Epithelial cell of proximal tubule (primary cell): ENCODE measurements around the gene CSRNP2. TPM values are rescaled to one million over a fixed set of nuclear protein-coding genes. Genes with fewer than 3 reads are reported as not detected.

Experiments used
- DNase-seq: peaks from one replicate; pipeline ENCODE4 v3.0.0-alpha.2; 2011; ENCODE audit warnings: low read depth
- H3K4me3 ChIP-seq: 2 replicates; pipeline ENCODE4 v1.5.1; 2011; ENCODE audit warnings: low read depth, mild to moderate bottlenecking, low read length
- total RNA-seq: library from RNA; depleted of rRNA; stranded (reverse); fragments of >200 nt; gene quantifications from 2 replicates; pipeline ENCODE4 v1.2.3, GENCODE V29; 2015
- TF ChIP-seq, protein P1 (sequence below): conservative IDR thresholded peaks from 2 replicates; pipeline ENCODE4 v1.5.1; 2012; ENCODE audit warnings: low read depth, mild to moderate bottlenecking, low read length

The CSRNP2 gene
- total RNA-seq, 1 donor from 2014 or later: 25.1 TPM

- TF ChIP-seq, protein P1, sequence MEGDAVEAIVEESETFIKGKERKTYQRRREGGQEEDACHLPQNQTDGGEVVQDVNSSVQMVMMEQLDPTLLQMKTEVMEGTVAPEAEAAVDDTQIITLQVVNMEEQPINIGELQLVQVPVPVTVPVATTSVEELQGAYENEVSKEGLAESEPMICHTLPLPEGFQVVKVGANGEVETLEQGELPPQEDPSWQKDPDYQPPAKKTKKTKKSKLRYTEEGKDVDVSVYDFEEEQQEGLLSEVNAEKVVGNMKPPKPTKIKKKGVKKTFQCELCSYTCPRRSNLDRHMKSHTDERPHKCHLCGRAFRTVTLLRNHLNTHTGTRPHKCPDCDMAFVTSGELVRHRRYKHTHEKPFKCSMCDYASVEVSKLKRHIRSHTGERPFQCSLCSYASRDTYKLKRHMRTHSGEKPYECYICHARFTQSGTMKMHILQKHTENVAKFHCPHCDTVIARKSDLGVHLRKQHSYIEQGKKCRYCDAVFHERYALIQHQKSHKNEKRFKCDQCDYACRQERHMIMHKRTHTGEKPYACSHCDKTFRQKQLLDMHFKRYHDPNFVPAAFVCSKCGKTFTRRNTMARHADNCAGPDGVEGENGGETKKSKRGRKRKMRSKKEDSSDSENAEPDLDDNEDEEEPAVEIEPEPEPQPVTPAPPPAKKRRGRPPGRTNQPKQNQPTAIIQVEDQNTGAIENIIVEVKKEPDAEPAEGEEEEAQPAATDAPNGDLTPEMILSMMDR: no peak
- DNase-seq: no peak
- no peak overlapping the region for H3K4me3 ChIP-seq
These were observed 70.0 kb downstream of the CSRNP2 start for GRCh38 chr12:51013441-51013840.

- no peak overlapping the region for H3K4me3 ChIP-seq
- no peak for DNase-seq
- TF ChIP-seq, protein P1: no peak
These were observed 70.7 kb downstream of the CSRNP2 start for GRCh38 chr12:51012570-51013236.

- TF ChIP-seq, protein P1: no peak
- no peak for DNase-seq
- H3K4me3 ChIP-seq: no peak overlapping the region
These were observed 71.4 kb downstream of the CSRNP2 start for GRCh38 chr12:51011955-51012354.

Other genes starting within 250 kb of the CSRNP2 start
- not detected in 2 replicates for gene TMPRSS12, start 240.7 kb downstream of the CSRNP2 start, total RNA-seq
- gene HIGD1C, start 131.1 kb downstream of the CSRNP2 start, total RNA-seq: not detected in 2 replicates
- 34.6 and 43.7 TPM in 2 replicates for gene SLC11A2, start 57.2 kb downstream of the CSRNP2 start, total RNA-seq
- gene LETMD1, start 35.3 kb downstream of the CSRNP2 start, total RNA-seq: 20.3 and 29.2 TPM in 2 replicates
- gene TFCP2, start 89.5 kb upstream of the CSRNP2 start, total RNA-seq: 9.2 and 12.5 TPM in 2 replicates
- 4.6 and 9.2 TPM in 2 replicates for gene POU6F1, start 134.5 kb upstream of the CSRNP2 start, total RNA-seq
- gene DAZAP2, start 155.2 kb upstream of the CSRNP2 start, total RNA-seq: 196 and 198 TPM in 2 replicates
- 29.3 and 42.2 TPM in 2 replicates for gene SMAGP, start 186.8 kb upstream of the CSRNP2 start, total RNA-seq
- not detected in 2 replicates for gene BIN2, start 240.6 kb upstream of the CSRNP2 start, total RNA-seq